Right atrium auricular region (tissue), 2 donors: Measurements from ENCODE around the gene CDK6. TPM values are rescaled to one million over a fixed set of nuclear protein-coding genes. Genes with fewer than 3 reads are reported as not detected.
A peak's percentile ranks its signal among the peaks of the same experiment; 100 is the strongest.

Experiments used
- DNase-seq: peaks from one replicate; pipeline ENCODE4 v3.0.0-alpha.2; 2019; ENCODE audit warnings: low spot score
- H3K27ac ChIP-seq, 2 donors: fragments of 200-600 bp; sonication (generic); 1 replicate in 1 of 2; 2 replicates in 1 of 2; pipeline ENCODE4 v1.5.1; 2016 to 2019
- H3K27me3 ChIP-seq, 2 donors: fragments of 200-600 bp; sonication (generic); one replicate each; pipeline versions ENCODE4 v1.5.1 to v1.6.0; 2017 to 2019
- H3K36me3 ChIP-seq: fragments of 200-600 bp; sonication (generic); one replicate; pipeline ENCODE4 v1.5.1; 2016
- H3K4me1 ChIP-seq, 2 donors: fragments of 200-600 bp; sonication (generic); one replicate each; pipeline versions ENCODE4 v1.5.1 to v1.6.0; 2017 to 2019
- H3K4me3 ChIP-seq, 2 donors: fragments of 200-600 bp; sonication (generic); 1 replicate in 1 of 2; 2 replicates in 1 of 2; pipeline ENCODE4 v1.5.1; 2017 to 2019; ENCODE audit warnings: mild to moderate bottlenecking in 1 of 2, moderate library complexity in 1 of 2
- H3K9me3 ChIP-seq, 2 donors: fragments of 200-600 bp; sonication (generic); one replicate each; pipeline ENCODE4 v1.5.1; 2019
- CTCF ChIP-seq, 2 donors: fragments of 200-600 bp; sonication (generic); IDR thresholded peaks; one replicate each; pipeline ENCODE4 v1.5.1; 2019; ENCODE audit warnings: antibody characterized with exemption in 2 of 2
- total RNA-seq, 2 donors: library from RNA; depleted of rRNA; stranded (reverse); fragments of >200 nt; gene quantifications; one replicate each; pipeline ENCODE4 v1.1.0, GENCODE V29; 2016

CDK6 gene
- total RNA-seq, 2 donors from 2014 or later = 10.6 to 12.4 TPM

DNA sequence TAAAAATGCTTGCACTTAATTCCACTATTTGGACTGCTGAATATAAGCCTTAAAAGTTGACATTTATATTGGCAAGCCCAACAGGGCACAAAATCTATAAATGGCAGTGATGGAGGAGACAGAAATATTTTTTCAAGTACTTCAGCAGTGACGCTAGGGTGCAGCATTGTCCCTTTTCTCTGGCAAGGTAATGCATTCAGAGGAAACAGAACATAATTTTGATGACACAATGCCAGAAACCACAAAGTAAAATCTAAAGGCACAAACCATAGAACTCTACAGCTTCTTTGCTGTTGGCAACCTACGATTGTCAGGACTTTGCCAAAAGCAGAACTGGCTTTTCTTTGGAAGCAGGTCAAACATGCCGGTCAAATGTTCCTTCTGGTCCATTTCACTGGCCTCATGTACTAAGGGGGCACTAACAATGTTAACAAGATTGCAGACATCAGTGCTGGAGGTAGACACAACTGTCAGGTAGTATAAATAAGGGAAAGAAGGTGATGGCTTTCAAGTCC lies 215.3 kb downstream of the CDK6 start:
- peak; percentile 66 to 85 for TF ChIP-seq CTCF (IDR thresholded peaks at IDR 0.05)
- Histone ChIP-seq H3K36me3 (peaks cover 13% of the 10 kb centered on the region), H3K4me3 (no peak overlapping the region), H3K4me1 (peaks cover 0 to 28% of the 10 kb centered on the region in 2 donors), H3K27ac (peak overlapping the region; percentile 14 to 29), H3K27me3 (no peaks in the 10 kb centered on the region), H3K9me3 (no peaks in the 10 kb centered on the region)
- no peak for DNase-seq

GRCh38 chr7:92615861-92616260 lies 220.5 kb downstream of the CDK6 start:
- H3K36me3 ChIP-seq = peaks cover 13% of the 10 kb centered on the region

GRCh38 chr7:92614660-92615174 lies 221.7 kb downstream of the CDK6 start:
- TF ChIP-seq CTCF (IDR thresholded peaks at IDR 0.05) = no peak
- Histone ChIP-seq H3K4me3 (no peak overlapping the region), H3K9me3 (no peaks in the 10 kb centered on the region), H3K4me1 (peaks cover 0 to 7% of the 10 kb centered on the region in 2 donors), H3K27me3 (no peaks in the 10 kb centered on the region), H3K27ac (no peak overlapping the region), H3K36me3 (peaks cover 13% of the 10 kb centered on the region)
- DNase-seq = no peak

More at GRCh38 chr7:92615861-92616260, 220.5 kb downstream of the CDK6 start:
- no peak overlapping the region for H3K4me3 ChIP-seq
- no peak overlapping the region for H3K27ac ChIP-seq
- H3K27me3 ChIP-seq = no peaks in the 10 kb centered on the region
- no peaks in the 10 kb centered on the region for H3K9me3 ChIP-seq
- no peak for DNase-seq
- no peak for TF ChIP-seq CTCF (IDR thresholded peaks at IDR 0.05)
- peaks cover 0 to 11% of the 10 kb centered on the region in 2 donors for H3K4me1 ChIP-seq

DNA sequence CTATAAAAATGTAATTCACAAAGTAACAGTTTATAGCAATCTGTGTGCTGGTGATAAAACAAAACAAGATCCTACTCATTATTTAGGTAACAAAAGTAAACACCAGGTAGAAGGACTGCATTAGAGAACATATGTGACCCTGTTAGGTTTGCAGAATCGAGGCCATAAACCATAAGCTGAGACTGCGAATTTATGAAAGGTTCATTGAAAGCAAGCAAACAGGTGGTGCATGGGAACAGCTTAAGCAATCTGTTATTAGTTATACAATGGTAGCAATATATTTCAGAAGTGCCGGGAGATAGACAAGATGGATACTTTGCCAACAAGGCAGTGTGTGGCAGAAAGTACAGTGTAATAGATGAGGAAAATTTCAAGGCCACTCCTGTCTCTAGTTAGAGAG lies 222.7 kb downstream of the CDK6 start:
- Histone ChIP-seq H3K4me1 (peaks cover 0 to 7% of the 10 kb centered on the region in 2 donors), H3K4me3 (no peak overlapping the region), H3K27ac (no peak overlapping the region), H3K9me3 (no peaks in the 10 kb centered on the region), H3K36me3 (peaks cover 13% of the 10 kb centered on the region), H3K27me3 (no peaks in the 10 kb centered on the region)
- no peak for DNase-seq
- no peak for TF ChIP-seq CTCF (IDR thresholded peaks at IDR 0.05)

GRCh38 chr7:92613214-92613613 lies 223.2 kb downstream of the CDK6 start:
- Histone ChIP-seq H3K36me3 (peaks cover 13% of the 10 kb centered on the region), H3K9me3 (no peaks in the 10 kb centered on the region), H3K27me3 (no peaks in the 10 kb centered on the region), H3K4me1 (peaks cover 0 to 7% of the 10 kb centered on the region in 2 donors), H3K27ac (no peak overlapping the region), H3K4me3 (no peak overlapping the region)
- no peak for TF ChIP-seq CTCF (IDR thresholded peaks at IDR 0.05)
- no peak for DNase-seq

DNA sequence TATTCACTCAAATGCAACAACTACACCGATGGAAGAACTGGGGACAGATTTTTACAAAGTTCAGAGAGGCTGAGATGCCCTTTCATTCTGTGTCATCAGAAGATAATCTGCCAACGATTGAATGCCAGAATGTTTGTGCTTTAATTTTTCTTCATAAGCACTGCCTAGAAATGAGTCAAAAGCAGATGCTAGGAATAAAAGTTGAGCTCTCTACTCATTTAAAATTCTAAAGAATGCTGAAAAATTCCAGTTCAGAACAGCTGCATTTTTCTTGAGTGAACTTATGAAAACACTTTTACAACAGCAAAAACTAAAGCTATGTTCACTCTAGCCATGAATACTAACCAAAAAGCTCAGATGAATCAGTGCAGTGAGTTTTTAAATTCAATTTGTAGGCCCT lies 223.9 kb downstream of the CDK6 start:
- Histone ChIP-seq H3K27me3 (no peaks in the 10 kb centered on the region), H3K36me3 (peaks cover 8% of the 10 kb centered on the region), H3K4me3 (no peak overlapping the region), H3K27ac (no peak overlapping the region), H3K9me3 (no peaks in the 10 kb centered on the region), H3K4me1 (peaks cover 0 to 7% of the 10 kb centered on the region in 2 donors)
- TF ChIP-seq CTCF (IDR thresholded peaks at IDR 0.05) = no peak
- DNase-seq = no peak
